ENCODE data around the gene KIAA2012.

The KIAA2012 gene

GRCh38 chr2:202072737-202073401 lies at the start of gene KIAA2012:
TSS of gene KIAA2012 (plus strand) at chr2:202073255. CDS start at chr2:202073628, 373 bp downstream.
- DNase-seq, result peak in 1 of 2 donors; percentile 4

GRCh38 chr2:202023904-202024266 lies 49.2 kb upstream of the KIAA2012 start:
- DNase-seq, result no peak

GRCh38 chr2:202024871-202025270 lies 48.2 kb upstream of the KIAA2012 start:
- DNase-seq, result no peak

GRCh38 chr2:202025816-202026215 lies 47.2 kb upstream of the KIAA2012 start:
- DNase-seq, result no peak

GRCh38 chr2:202026507-202026906 lies 46.5 kb upstream of the KIAA2012 start:
- DNase-seq, result no peak

- no peak for DNase-seq
Measured at GRCh38 chr2:202030691-202031090, 42.4 kb upstream of the KIAA2012 start.

- DNase-seq, result no peak
Measured at GRCh38 chr2:202031246-202031951, 41.7 kb upstream of the KIAA2012 start.

- DNase-seq, result no peak
Measured at GRCh38 chr2:202032846-202033316, 40.2 kb upstream of the KIAA2012 start.

GRCh38 chr2:202033317-202034248 lies 39.5 kb upstream of the KIAA2012 start, which contains the start of gene FZD7:
TSS of gene FZD7 (plus strand) at chr2:202033855. CDS start at chr2:202034648, 793 bp downstream.
- peak; percentile 74 to 80 for DNase-seq

- no peak for DNase-seq
Measured at GRCh38 chr2:202034249-202035088, 38.6 kb upstream of the KIAA2012 start.

GRCh38 chr2:202035089-202035940 lies 37.7 kb upstream of the KIAA2012 start:
- DNase-seq, result no peak

GRCh38 chr2:202035941-202036372 lies 37.1 kb upstream of the KIAA2012 start:
- no peak for DNase-seq

GRCh38 chr2:202036601-202037037 lies 36.4 kb upstream of the KIAA2012 start:
- no peak for DNase-seq

GRCh38 chr2:202037086-202037485 lies 36.0 kb upstream of the KIAA2012 start:
- no peak for DNase-seq

GRCh38 chr2:202038471-202039277 lies 34.4 kb upstream of the KIAA2012 start:
- no peak for DNase-seq

GRCh38 chr2:202039278-202040078 lies 33.6 kb upstream of the KIAA2012 start:
- no peak for DNase-seq

GRCh38 chr2:202040079-202040844 lies 32.8 kb upstream of the KIAA2012 start:
- DNase-seq, result no peak

- DNase-seq, result no peak
Measured at GRCh38 chr2:202042444-202042843, 30.6 kb upstream of the KIAA2012 start.
